K562 (cell line): ENCODE data around the gene TYSND1. TPM values are rescaled to one million over a fixed set of nuclear protein-coding genes. Genes with fewer than 3 reads are reported as not detected.
A peak's percentile ranks its signal among the peaks of the same experiment; 100 is the strongest.

Source experiments
- FOXA1 ChIP-seq: fragments of 450-650 bp; IDR thresholded peaks from 2 replicates; pipeline ENCODE4 v1.6.1; 2016; ENCODE audit warnings: mild to moderate bottlenecking, borderline replicate concordance
- ILF3 ChIP-seq: fragments of 450-650 bp; IDR thresholded peaks from 2 replicates; pipeline ENCODE4 v1.6.1; 2018; ENCODE audit warnings: antibody characterized with exemption, mild to moderate bottlenecking, moderate library complexity, borderline replicate concordance
- KLF6 ChIP-seq: fragments of 250-450 bp; sonication (Bioruptor Pico); IDR thresholded peaks from 2 replicates; pipeline ENCODE4 v1.4.0; 2020; ENCODE audit warnings: mild to moderate bottlenecking, moderate library complexity, borderline replicate concordance
- LARP7 ChIP-seq: fragments of 450-650 bp; IDR thresholded peaks from 2 replicates; pipeline ENCODE4 v1.6.1; 2016
- STAT5A ChIP-seq: IDR thresholded peaks from 2 replicates; pipeline ENCODE4 v1.6.1; 2012; ENCODE audit warnings: low read length, inconsistent platforms, borderline replicate concordance
- ZNF592 ChIP-seq: fragments of 450-650 bp; IDR thresholded peaks from 2 replicates; pipeline ENCODE4 v1.6.1; 2017; ENCODE audit warnings: antibody characterized with exemption, mild to moderate bottlenecking
- ZNF766 ChIP-seq: fragments of 200-800 bp; sonication (Bioruptor generic); conservative IDR thresholded peaks from 2 replicates; pipeline ENCODE4 v1.6.1; 2016; ENCODE audit warnings: missing genetic modification characterization, missing compliant biosample characterization
- polyA plus RNA-seq, 8 experiments: library from polyadenylated mRNA; depleted of rRNA in 4 of 8; stranded (reverse) in 5 of 8; unstranded in 3 of 8; fragments of >200 nt; fragmentation: Nextera tagmentation in 2 of 8; fragmentation: Illumina TruSeq in 1 of 8; extraction: Ambion mirVana in 2 of 8; extraction: Trizol in 1 of 8; gene quantifications; 2 replicates each; pipeline versions ENCODE4 v1.2.1 to v1.2.3, GENCODE V29; 2011 to 2014; ENCODE audit warnings: inconsistent platforms in 1 of 8, missing spikeins in 1 of 8
- total RNA-seq, 7 experiments: library from RNA; depleted of rRNA in 6 of 7; stranded (reverse); fragments of >200 nt in 6 of 7; fragmentation: Illumina TruSeq in 2 of 7; extraction: Trizol in 2 of 7; gene quantifications; 2 replicates each; pipeline versions ENCODE4 v1.2.1 to v1.2.3, GENCODE V29; 2011 to 2021; ENCODE audit warnings: low replicate concordance in 1 of 7
- TF ChIP-seq, protein P1 (sequence below): fragments of 200-800 bp; sonication (Bioruptor generic); IDR thresholded peaks from 2 replicates; pipeline ENCODE4 v1.6.1; 2017; ENCODE audit warnings: missing genetic modification characterization, missing compliant biosample characterization
- TF ChIP-seq, protein P2 (sequence below): sonication (generic); IDR thresholded peaks from 2 replicates; pipeline ENCODE4 v1.6.1; 2016

TYSND1 gene
- total and polyA plus RNA-seq, 9 of the 15 experiments (the other 6 are each of a cell fraction or from before 2014, with no cell fraction given): 0.60 to 2.0 (median 1.3) TPM

DNA sequence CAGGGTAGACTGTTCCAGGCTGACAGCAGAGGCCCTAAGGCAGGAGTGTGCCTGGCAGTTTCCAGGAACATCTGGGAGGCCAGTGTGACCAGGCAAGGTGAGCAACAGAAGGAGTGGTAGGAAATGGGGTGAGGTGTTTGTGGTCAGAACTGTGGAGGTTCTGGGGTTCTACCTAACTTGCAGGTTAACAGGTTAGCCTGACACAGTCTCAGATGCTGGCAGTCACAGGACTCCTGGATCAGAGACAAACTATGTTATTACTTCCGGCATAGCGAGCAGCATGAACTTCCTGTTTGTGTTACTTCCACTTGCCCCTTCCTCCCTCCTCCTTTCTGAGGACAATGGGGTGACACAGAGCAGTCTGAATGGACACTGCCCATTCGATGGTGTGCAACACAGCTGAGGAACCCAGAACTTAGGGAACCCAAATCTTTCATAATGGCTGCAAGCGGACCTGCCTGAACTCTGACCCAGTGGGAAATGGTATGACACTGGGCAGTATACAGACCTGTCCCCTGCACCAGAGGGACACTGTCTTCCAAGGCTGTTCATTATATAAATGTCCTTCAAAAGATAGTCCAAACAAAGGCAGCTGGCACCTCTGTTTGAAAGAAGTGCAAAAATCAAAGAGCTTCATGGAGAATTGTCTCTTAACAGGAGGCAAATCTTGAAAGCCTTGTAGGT is 27.7 kb upstream of the TYSND1 start (continued):
- TF ChIP-seq ZNF592 (0 out of 2 replicates have a peak, but pooled peaks have one; percentile 51), LARP7 (no peak), STAT5A (no peak), ILF3 (no peak), ZNF766 (peak; percentile 53), KLF6 (CRISPR knock-in tag) (no peak), FOXA1 (no peak)
- TF ChIP-seq, protein P1, sequence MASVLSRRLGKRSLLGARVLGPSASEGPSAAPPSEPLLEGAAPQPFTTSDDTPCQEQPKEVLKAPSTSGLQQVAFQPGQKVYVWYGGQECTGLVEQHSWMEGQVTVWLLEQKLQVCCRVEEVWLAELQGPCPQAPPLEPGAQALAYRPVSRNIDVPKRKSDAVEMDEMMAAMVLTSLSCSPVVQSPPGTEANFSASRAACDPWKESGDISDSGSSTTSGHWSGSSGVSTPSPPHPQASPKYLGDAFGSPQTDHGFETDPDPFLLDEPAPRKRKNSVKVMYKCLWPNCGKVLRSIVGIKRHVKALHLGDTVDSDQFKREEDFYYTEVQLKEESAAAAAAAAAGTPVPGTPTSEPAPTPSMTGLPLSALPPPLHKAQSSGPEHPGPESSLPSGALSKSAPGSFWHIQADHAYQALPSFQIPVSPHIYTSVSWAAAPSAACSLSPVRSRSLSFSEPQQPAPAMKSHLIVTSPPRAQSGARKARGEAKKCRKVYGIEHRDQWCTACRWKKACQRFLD (CRISPR knock-in tag): peak; percentile 82
- TF ChIP-seq, protein P2, sequence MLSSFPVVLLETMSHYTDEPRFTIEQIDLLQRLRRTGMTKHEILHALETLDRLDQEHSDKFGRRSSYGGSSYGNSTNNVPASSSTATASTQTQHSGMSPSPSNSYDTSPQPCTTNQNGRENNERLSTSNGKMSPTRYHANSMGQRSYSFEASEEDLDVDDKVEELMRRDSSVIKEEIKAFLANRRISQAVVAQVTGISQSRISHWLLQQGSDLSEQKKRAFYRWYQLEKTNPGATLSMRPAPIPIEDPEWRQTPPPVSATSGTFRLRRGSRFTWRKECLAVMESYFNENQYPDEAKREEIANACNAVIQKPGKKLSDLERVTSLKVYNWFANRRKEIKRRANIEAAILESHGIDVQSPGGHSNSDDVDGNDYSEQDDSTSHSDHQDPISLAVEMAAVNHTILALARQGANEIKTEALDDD: peak; percentile 50; the same call in 1 of the 2 replicates
